K562 (cell line): ENCODE measurements around the gene ITPK1. TPM values are rescaled to one million over a fixed set of nuclear protein-coding genes. Genes with fewer than 3 reads are reported as not detected.

Experiments used
- ATAC-seq: fragments of 200-7000 bp; cut with Tn5 transposase; 3 replicates; pipeline ENCODE4 v1.9.1; 2020; ENCODE audit warnings: moderate library complexity
- BruUV-seq: library from RNA; stranded (reverse); fragments of 400-500 nt; replicated peaks from 2 replicates; lab custom pipeline; 2021; lab: Mats Ljungman, UMichigan
- CTCF ChIA-PET: fragments of 300-600 bp; formaldehyde crosslinking; extraction: SDS; loops from one replicate; lab custom pipeline; 2021; ENCODE audit warnings: low intra/inter-chr PET ratio; lab: Yijun Ruan, JAX
- POLR2A ChIA-PET: fragments of 300-600, 350-650 bp; sonication (Branson Sonifier 250); formaldehyde crosslinking; extraction: SDS; loops from one replicate; lab custom pipeline; 2021; ENCODE audit warnings: antibody characterized with exemption, inconsistent platforms; lab: Yijun Ruan, JAX
- DNase-seq, 4 experiments: peaks; one replicate each; pipeline versions ENCODE4 v3.0.0 to v3.0.0-alpha.2; 2011 to 2018; ENCODE audit warnings: low spot score in 3 of 4, mixed read lengths in 3 of 4; ENCODE audit errors: extremely low read depth in 1 of 4
- FAIRE-seq: peaks from 2 replicates; lab custom pipeline; 2011; peaks lifted over from hg19 to GRCh38; lab: Jason Lieb, UNC
- H2AFZ ChIP-seq: 2 replicates; pipeline ENCODE4 v1.6.0; 2011; ENCODE audit warnings: low read depth, low read length, control low read depth, inconsistent platforms
- H3K27ac ChIP-seq: fragments of 200-600 bp; 3 replicates; pipeline ENCODE4 v1.8.0; 2011; ENCODE audit warnings: low read depth, mild to moderate bottlenecking, control low read depth, inconsistent platforms, low read length, moderate library complexity, mixed read lengths; ENCODE audit errors: extremely low read depth
- H3K27me3 ChIP-seq, 2 experiments: fragments of 300-600 bp in 1 of 2; 2 replicates in 1 of 2; 3 replicates in 1 of 2; pipeline versions ENCODE4 v1.6.0 to v1.8.0; 2011; ENCODE audit warnings: inconsistent platforms in 2 of 2, low read length in 2 of 2, mild to moderate bottlenecking in 1 of 2, mixed read lengths in 1 of 2, moderate library complexity in 1 of 2; ENCODE audit not compliant: control insufficient read depth in 2 of 2, insufficient read depth in 2 of 2
- H3K36me3 ChIP-seq: fragments of 300-600 bp; 3 replicates; pipeline ENCODE4 v1.8.0; 2011; ENCODE audit warnings: mild to moderate bottlenecking, low read length, inconsistent platforms; ENCODE audit not compliant: control insufficient read depth, insufficient read depth
- H3K4me1 ChIP-seq, 2 experiments: fragments of 200-600 bp in 1 of 2; replicated peaks in 1 of 2; 2 replicates in 1 of 2; 3 replicates in 1 of 2; pipeline versions ENCODE4 v1.5.1 to v1.8.0; 2011; ENCODE audit warnings: inconsistent platforms in 2 of 2, low read length in 2 of 2, mild to moderate bottlenecking in 1 of 2, mixed read lengths in 1 of 2, moderate library complexity in 1 of 2; ENCODE audit not compliant: control insufficient read depth in 2 of 2, insufficient read depth in 2 of 2
- H3K4me2 ChIP-seq: 2 replicates; pipeline ENCODE4 v1.6.1; 2011; ENCODE audit warnings: low read length, control low read depth, inconsistent platforms, mixed read lengths; ENCODE audit not compliant: insufficient read depth
- H3K4me3 ChIP-seq: fragments of 200-600 bp; sonication (generic), shearing (Covaris generic); 2 replicates; pipeline ENCODE4 v1.5.1; 2016; ENCODE audit warnings: control low read depth, inconsistent platforms
- H3K79me2 ChIP-seq: fragments of 200-600 bp; 3 replicates; pipeline ENCODE4 v1.8.0; 2011; ENCODE audit warnings: low read length, inconsistent platforms; ENCODE audit not compliant: control insufficient read depth, insufficient read depth
- H3K9ac ChIP-seq, 2 experiments: 2 replicates each; pipeline versions ENCODE4 v1.6.0 to v1.6.1; 2011; ENCODE audit warnings: low read depth in 2 of 2, low read length in 2 of 2, control low read depth in 1 of 2, inconsistent platforms in 1 of 2, mild to moderate bottlenecking in 1 of 2, mixed read lengths in 1 of 2; ENCODE audit not compliant: insufficient read depth in 1 of 2
- H3K9me1 ChIP-seq: one replicate; pipeline ENCODE4 v1.6.0; 2011; ENCODE audit warnings: inconsistent platforms, mild to moderate bottlenecking, low read length, moderate library complexity; ENCODE audit not compliant: control insufficient read depth, insufficient read depth
- H3K9me3 ChIP-seq: replicated peaks from 2 replicates; pipeline ENCODE4 v1.5.1; 2011; ENCODE audit warnings: low read depth, low read length, inconsistent platforms; ENCODE audit not compliant: control insufficient read depth, insufficient read depth
- H4K20me1 ChIP-seq: replicated peaks from 2 replicates; pipeline ENCODE4 v1.6.1; 2011; ENCODE audit warnings: low read length, inconsistent platforms, mixed read lengths; ENCODE audit not compliant: control insufficient read depth, insufficient read depth
- BRF1 ChIP-seq: IDR thresholded peaks from 3 replicates; pipeline ENCODE4 v1.6.1; 2011; ENCODE audit warnings: borderline replicate concordance, mild to moderate bottlenecking; ENCODE audit not compliant: insufficient read length; ENCODE audit errors: extremely low read depth
- CCNT2 ChIP-seq: IDR thresholded peaks from 2 replicates; pipeline ENCODE4 v1.6.1; 2011; ENCODE audit warnings: borderline replicate concordance, low read depth, mild to moderate bottlenecking, moderate library complexity, mixed read lengths, low read length; ENCODE audit not compliant: insufficient read length; ENCODE audit errors: extremely low read depth
- GABPA ChIP-seq: fragments of 200-800 bp; sonication (Bioruptor generic); conservative IDR thresholded peaks from 2 replicates; pipeline ENCODE4 v1.6.1; 2016; ENCODE audit warnings: low read depth, missing genetic modification characterization, missing compliant biosample characterization
- KLF10 ChIP-seq: fragments of 250-450 bp; sonication (Bioruptor Pico); IDR thresholded peaks from 2 replicates; pipeline ENCODE4 v1.6.1; 2021; ENCODE audit warnings: matching md5 sums
- LARP7 ChIP-seq: fragments of 450-650 bp; IDR thresholded peaks from 2 replicates; pipeline ENCODE4 v1.6.1; 2016
- MEF2A ChIP-seq: IDR thresholded peaks from 2 replicates; pipeline ENCODE4 v1.6.1; 2011; ENCODE audit warnings: low read depth, mild to moderate bottlenecking, low read length, moderate library complexity; ENCODE audit not compliant: control insufficient read depth
- NELFE ChIP-seq: IDR thresholded peaks from 2 replicates; pipeline ENCODE4 v1.6.1; 2011; ENCODE audit warnings: mild to moderate bottlenecking; ENCODE audit not compliant: insufficient read depth, insufficient read length
- NFXL1 ChIP-seq: fragments of 450-650 bp; formaldehyde crosslinking; IDR thresholded peaks from 2 replicates; pipeline ENCODE4 v1.4.0; 2021; ENCODE audit warnings: mild to moderate bottlenecking
- RBBP5 ChIP-seq: fragments of 200-600 bp; sonication (generic); IDR thresholded peaks from 2 replicates; pipeline ENCODE4 v1.6.1; 2012; ENCODE audit warnings: borderline replicate concordance, mild to moderate bottlenecking, low read length, control low read depth, inconsistent platforms; ENCODE audit not compliant: insufficient read depth, poor library complexity, severe bottlenecking
- SUPT5H ChIP-seq: fragments of 450-650 bp; IDR thresholded peaks from 2 replicates; pipeline ENCODE4 v1.6.1; 2016
- U2AF2 ChIP-seq: fragments of 200-400 bp; formaldehyde crosslinking; optimal IDR thresholded peaks from 2 replicates; pipeline ENCODE3; 2017; ENCODE audit warnings: low read depth, mild to moderate bottlenecking, low read length
- ZBED1 ChIP-seq: IDR thresholded peaks from 2 replicates; pipeline ENCODE4 v1.6.1; 2014
- ZNF778 ChIP-seq: fragments of 450-650 bp; formaldehyde crosslinking; IDR thresholded peaks from 2 replicates; pipeline ENCODE4 v1.4.0; 2020; ENCODE audit warnings: mild to moderate bottlenecking, moderate library complexity
- WGBS: fragments of 100-300 bp; shearing (Covaris generic); methylation state at CpG from one replicate; pipeline ENCODE4 v1.1.6; 2016; ENCODE audit warnings: low coverage, mixed read lengths; ENCODE audit not compliant: insufficient coverage; ENCODE audit errors: missing lambda C conversion rate; 5-methylcytosine and 5-hydroxymethylcytosine counted together
- in situ Hi-C: fragments of 300-500 bp; cut with MboI; formaldehyde crosslinking; loops from 4 replicates; pipeline ENCODE4 v1.15.0; 2018; ENCODE audit warnings: inconsistent platforms, mixed read lengths
- intact Hi-C: fragments of 100-400 bp; cut with micrococcal nuclease; formaldehyde crosslinking; loops from 2 replicates; pipeline ENCODE4 v1.14.2; 2022
- polyA plus RNA-seq, 8 experiments: library from polyadenylated mRNA; depleted of rRNA in 4 of 8; stranded (reverse) in 5 of 8; unstranded in 3 of 8; fragments of >200 nt; fragmentation: Nextera tagmentation in 2 of 8; fragmentation: Illumina TruSeq in 1 of 8; extraction: Ambion mirVana in 2 of 8; extraction: Trizol in 1 of 8; gene quantifications; 2 replicates each; pipeline versions ENCODE4 v1.2.1 to v1.2.3, GENCODE V29; 2011 to 2014; ENCODE audit warnings: inconsistent platforms in 1 of 8, missing spikeins in 1 of 8
- total RNA-seq, 7 experiments: library from RNA; depleted of rRNA in 6 of 7; stranded (reverse); fragments of >200 nt in 6 of 7; fragmentation: Illumina TruSeq in 2 of 7; extraction: Trizol in 2 of 7; gene quantifications; 2 replicates each; pipeline versions ENCODE4 v1.2.1 to v1.2.3, GENCODE V29; 2011 to 2021; ENCODE audit warnings: low replicate concordance in 1 of 7
- TF ChIP-seq, protein P1 (sequence below): fragments of 250-450 bp; sonication (Bioruptor Pico); IDR thresholded peaks from 2 replicates; pipeline ENCODE4 v1.8.0; 2021; ENCODE audit warnings: moderate library complexity, mild to moderate bottlenecking, inconsistent platforms
- TF ChIP-seq, protein P2 (sequence below): fragments of 250-450 bp; sonication (Bioruptor Pico); IDR thresholded peaks from 2 replicates; pipeline ENCODE4 v1.8.0; 2022; ENCODE audit warnings: inconsistent platforms
- TF ChIP-seq, protein P3 (sequence below): IDR thresholded peaks from 2 replicates; pipeline ENCODE4 v1.6.1; 2012; ENCODE audit warnings: low read depth, low read length, improper control_type of control experiment, borderline replicate concordance
- TF ChIP-seq, protein P4 (sequence below), 2 experiments: fragments of 450-650 bp in 1 of 2; sonication (generic) in 1 of 2; formaldehyde crosslinking; conservative IDR thresholded peaks; 2 replicates each; pipeline versions ENCODE4 v1.4.0 to v1.8.1; 2020 to 2022; ENCODE audit warnings: mild to moderate bottlenecking in 1 of 2, missing genetic modification reagents in 1 of 2

The ITPK1 gene
- total and polyA plus RNA-seq, 9 of the 15 experiments (the other 6 are each of a cell fraction or from before 2014, with no cell fraction given) = 1.2 to 39.2 (median 23.0) TPM

DNA sequence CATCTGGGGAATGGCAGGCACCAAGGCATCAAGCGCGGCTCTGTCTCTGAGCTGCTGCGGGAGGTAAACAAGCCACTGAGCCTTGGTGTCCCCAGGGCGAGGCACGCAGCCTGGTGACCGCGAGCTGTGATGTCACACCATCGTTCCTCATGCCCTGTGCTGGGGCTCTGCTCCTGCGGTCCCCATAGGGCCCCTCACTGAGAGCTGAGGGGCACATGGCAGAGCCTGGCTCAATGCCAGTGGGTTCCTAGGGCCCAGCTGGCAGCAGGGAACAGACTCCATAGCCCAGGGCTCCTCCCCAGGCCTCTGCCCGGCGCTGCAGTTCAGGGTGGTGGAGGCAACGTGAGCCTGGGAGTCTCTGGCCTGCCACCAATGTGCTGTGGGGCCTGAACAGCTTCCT lies 170.2 kb downstream of the ITPK1 start:
- Histone ChIP-seq H3K27me3 (no peaks in the 10 kb centered on the region), H3K79me2 (no peaks in the 10 kb centered on the region), H3K4me2 (no peak overlapping the region), H4K20me1 (no peaks in the 10 kb centered on the region), H3K9me1 (peaks cover 7% of the 10 kb centered on the region), H3K9ac (no peak overlapping the region), H3K36me3 (0 out of 3 replicates have a peak, but pooled peaks cover 2% of the 10 kb centered on the region), H2AFZ (no peak overlapping the region), H3K27ac (no peak overlapping the region), H3K4me3 (no peak overlapping the region), H3K9me3 (no peaks in the 10 kb centered on the region), H3K4me1 (peaks cover 0 to 33% of the 10 kb centered on the region in 2 experiments; a peak in 3 of 5 replicates)
- intact Hi-C loops (no loop called here), in situ Hi-C loops (no loop called here)
- DNase-seq (no peak), ATAC-seq (no peak), FAIRE-seq (no peak)
- TF ChIP-seq SUPT5H = no peak
- TF ChIP-seq RBBP5 = no peak
- TF ChIP-seq, protein P1, sequence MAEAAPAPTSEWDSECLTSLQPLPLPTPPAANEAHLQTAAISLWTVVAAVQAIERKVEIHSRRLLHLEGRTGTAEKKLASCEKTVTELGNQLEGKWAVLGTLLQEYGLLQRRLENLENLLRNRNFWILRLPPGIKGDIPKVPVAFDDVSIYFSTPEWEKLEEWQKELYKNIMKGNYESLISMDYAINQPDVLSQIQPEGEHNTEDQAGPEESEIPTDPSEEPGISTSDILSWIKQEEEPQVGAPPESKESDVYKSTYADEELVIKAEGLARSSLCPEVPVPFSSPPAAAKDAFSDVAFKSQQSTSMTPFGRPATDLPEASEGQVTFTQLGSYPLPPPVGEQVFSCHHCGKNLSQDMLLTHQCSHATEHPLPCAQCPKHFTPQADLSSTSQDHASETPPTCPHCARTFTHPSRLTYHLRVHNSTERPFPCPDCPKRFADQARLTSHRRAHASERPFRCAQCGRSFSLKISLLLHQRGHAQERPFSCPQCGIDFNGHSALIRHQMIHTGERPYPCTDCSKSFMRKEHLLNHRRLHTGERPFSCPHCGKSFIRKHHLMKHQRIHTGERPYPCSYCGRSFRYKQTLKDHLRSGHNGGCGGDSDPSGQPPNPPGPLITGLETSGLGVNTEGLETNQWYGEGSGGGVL (CRISPR knock-in tag) = no peak
- TF ChIP-seq, protein P2, sequence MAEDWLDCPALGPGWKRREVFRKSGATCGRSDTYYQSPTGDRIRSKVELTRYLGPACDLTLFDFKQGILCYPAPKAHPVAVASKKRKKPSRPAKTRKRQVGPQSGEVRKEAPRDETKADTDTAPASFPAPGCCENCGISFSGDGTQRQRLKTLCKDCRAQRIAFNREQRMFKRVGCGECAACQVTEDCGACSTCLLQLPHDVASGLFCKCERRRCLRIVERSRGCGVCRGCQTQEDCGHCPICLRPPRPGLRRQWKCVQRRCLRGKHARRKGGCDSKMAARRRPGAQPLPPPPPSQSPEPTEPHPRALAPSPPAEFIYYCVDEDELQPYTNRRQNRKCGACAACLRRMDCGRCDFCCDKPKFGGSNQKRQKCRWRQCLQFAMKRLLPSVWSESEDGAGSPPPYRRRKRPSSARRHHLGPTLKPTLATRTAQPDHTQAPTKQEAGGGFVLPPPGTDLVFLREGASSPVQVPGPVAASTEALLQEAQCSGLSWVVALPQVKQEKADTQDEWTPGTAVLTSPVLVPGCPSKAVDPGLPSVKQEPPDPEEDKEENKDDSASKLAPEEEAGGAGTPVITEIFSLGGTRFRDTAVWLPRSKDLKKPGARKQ = no peak
- no peak for TF ChIP-seq MEF2A
- no peak for TF ChIP-seq GABPA (tag)
- no peak for TF ChIP-seq U2AF2
- TF ChIP-seq KLF10 (CRISPR knock-in tag) = no peak
- no peak for TF ChIP-seq LARP7
- no peak for TF ChIP-seq CCNT2
- no peak for TF ChIP-seq ZBED1
- no peak for TF ChIP-seq NFXL1 (CRISPR knock-in tag)
- no peak for TF ChIP-seq BRF1
- no peak for TF ChIP-seq NELFE
- TF ChIP-seq, protein P3, sequence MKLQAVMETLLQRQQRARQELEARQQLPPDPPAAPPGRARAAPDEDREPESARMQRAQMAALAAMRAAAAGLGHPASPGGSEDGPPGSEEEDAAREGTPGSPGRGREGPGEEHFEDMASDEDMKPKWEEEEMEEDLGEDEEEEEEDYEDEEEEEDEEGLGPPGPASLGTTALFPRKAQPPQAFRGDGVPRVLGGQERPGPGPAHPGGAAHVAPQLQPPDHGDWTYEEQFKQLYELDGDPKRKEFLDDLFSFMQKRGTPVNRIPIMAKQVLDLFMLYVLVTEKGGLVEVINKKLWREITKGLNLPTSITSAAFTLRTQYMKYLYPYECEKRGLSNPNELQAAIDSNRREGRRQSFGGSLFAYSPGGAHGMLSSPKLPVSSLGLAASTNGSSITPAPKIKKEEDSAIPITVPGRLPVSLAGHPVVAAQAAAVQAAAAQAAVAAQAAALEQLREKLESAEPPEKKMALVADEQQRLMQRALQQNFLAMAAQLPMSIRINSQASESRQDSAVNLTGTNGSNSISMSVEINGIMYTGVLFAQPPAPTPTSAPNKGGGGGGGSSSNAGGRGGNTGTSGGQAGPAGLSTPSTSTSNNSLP = no peak
- TF ChIP-seq, protein P4, sequence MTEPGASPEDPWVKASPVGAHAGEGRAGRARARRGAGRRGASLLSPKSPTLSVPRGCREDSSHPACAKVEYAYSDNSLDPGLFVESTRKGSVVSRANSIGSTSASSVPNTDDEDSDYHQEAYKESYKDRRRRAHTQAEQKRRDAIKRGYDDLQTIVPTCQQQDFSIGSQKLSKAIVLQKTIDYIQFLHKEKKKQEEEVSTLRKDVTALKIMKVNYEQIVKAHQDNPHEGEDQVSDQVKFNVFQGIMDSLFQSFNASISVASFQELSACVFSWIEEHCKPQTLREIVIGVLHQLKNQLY (CRISPR knock-in tag; conservative IDR thresholded peaks at IDR 0.05) = no peak
- no peak for TF ChIP-seq ZNF778 (CRISPR knock-in tag)
- ChIA-PET CTCF (no interaction called here), POLR2A (interaction anchor here (0.6 to 0.8 kb wide), 2 partner anchors 60 to 368 kb away, joined by 3 read pairs; no protein-coding TSS in a partner anchor)
- BruUV-seq = no TSS peak
- WGBS = 94% methylated on average over 8 of the region's 12 CpGs
